ENCODE results near the gene PLCG2.
"Not testable (repeated sequence)": the region's sequence is repeated elsewhere in the genome, so short reads cannot be mapped to it uniquely, and the experiment has no call there.

The PLCG2 gene

GRCh38 chr16:81755915-81756614, 23.0 kb upstream of the PLCG2 start:
- DNase-seq: no peak

DNA sequence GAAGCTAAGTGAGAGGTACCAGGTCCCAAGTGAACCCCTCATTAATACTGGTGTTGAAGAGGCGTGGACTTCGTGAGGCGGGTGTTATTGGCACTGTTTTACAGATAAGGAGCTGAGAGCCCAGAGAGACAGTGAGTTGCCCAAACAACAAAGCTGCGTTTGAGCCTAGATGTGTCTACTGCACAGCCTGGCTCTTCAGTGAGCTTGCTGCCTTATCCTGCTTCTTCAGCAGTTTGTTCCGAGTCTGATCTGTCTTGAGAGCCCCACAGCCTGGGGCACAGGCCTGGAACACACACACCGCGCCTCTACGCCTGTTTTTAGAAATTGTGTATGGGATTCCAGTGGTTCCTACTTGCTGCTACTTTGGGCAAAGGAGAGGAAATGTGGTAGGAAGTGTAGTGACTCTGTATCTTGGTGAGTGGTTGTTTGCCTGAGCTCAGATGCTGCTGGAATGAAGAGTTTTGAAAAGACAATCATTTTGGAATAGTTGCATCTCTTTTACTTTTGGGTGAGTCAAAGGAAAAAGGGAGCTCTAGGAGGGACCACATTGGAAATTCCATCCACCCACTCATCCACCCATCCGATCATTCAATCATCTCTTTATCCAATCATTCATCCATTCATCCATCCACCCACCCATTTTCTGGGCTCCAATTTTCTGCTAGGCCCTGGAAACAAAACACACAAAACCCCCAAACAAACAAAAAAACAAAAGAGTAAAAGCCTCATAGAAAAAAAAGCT, 22.3 kb upstream of the PLCG2 start:
- no peak for DNase-seq

GRCh38 chr16:81758376-81758775, 20.7 kb upstream of the PLCG2 start:
- no peak for DNase-seq

- not testable (repeated sequence) for DNase-seq
These were observed 16.8 kb upstream of the PLCG2 start for GRCh38 chr16:81762322-81762721.

DNA sequence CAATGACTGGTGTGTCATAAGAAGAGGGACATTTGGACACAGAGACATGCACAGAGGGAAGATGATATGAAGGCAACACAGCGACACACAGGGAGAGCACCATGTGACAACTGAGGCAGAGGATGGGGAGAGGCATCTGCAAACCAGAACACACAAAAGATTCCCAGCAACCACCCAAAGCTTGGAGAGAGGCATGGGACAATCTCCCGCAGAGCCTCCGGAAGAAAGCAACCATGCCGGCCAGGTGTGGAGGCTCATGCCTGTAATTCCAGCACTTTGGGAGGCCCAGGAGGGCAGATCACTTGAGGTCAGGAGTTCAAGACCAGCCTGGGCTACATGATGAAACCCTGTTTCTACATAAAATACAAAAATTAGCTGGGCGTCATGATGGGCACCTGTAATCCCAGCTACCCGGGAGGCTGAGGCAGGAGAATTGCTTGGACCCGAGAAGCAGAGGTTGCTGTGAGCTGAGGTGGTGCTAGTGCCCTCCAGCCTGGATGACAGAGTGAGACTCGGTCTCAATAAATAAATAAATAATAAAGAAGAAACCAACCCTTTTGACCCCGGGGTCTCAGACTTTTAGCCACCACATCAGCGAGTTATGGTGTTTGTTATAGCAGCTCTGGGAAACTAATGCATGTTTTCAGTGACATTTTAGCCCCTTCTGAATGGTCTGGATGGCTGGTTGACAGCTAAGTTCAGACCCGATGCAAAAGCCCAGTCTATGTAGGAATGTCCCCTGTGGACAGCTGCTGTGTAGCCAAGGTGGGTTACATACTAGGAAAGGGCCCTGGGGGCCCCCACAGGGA, 13.8 kb upstream of the PLCG2 start:
- no peak for DNase-seq

GRCh38 chr16:81765969-81766368, 13.1 kb upstream of the PLCG2 start:
- DNase-seq: no peak

DNA sequence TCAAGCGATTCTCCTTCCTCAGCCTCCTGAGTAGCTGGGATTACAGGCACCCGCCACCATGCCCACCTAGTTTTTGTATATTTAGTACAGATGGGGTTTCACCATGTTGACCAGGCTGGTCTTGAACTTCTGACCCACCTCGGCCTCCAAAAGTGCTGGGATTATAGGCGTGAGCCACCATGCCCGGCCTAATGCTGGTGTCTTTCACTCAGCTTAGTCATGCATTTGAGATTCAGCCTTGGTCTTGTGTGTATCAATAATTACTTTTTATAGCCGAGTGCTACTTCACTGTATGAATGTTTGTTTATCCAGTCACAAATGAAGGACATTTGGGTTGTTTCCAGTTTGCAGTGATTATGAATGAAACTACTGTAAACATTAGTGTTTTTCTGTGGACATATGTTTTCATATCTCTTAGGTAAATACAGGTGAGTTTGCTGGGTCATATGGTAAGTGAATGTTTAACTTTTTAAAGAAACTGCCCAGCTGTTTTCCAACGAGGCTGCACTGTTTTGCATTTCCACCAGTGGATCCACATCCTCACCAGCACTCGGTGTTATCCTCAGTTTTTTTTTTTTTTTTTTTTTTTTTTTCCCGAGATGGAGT, 11.0 kb upstream of the PLCG2 start:
- no peak for DNase-seq

- DNase-seq: no peak
These were observed 9.1 kb upstream of the PLCG2 start for GRCh38 chr16:81770008-81770407.

DNA sequence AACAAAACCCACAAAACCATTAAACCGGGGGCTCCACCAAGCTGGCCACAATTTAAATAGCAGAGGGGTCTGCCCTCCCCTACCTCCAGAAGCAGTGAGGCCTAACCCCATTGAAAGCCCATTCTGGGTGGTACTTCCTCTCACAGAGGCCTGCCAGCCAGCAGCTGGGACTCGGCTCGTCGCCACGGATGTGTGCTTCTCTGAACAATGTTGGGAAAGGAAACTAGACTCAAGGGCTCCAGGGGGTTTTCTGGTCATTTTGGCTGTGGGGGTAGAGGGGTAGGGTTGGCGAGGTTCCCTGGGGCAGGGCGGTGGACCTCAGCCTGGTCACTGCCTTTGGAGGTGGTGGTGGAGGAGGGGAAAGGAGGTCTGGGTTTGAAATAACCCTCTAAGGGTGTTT, 4.7 kb upstream of the PLCG2 start:
- DNase-seq: no peak

DNA sequence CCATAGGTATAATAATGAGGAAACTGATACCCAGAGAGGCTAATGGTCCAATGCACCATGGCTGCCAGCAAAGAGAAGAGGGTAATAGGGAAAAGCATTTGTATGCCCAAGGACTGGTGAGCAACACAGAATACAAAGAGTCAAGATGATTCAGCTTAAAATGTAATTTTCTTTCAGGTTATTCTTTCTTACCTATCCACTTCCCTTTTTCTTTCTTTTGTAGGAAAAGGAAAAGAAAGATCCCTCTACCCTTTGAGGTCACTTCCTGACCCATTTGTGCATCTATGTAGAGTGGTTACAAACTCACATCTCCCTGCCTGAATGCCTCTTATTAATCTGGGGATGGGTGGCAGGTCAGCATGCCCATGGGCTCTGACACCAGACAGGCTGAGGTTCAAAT, 3.5 kb upstream of the PLCG2 start:
- no peak for DNase-seq

DNA sequence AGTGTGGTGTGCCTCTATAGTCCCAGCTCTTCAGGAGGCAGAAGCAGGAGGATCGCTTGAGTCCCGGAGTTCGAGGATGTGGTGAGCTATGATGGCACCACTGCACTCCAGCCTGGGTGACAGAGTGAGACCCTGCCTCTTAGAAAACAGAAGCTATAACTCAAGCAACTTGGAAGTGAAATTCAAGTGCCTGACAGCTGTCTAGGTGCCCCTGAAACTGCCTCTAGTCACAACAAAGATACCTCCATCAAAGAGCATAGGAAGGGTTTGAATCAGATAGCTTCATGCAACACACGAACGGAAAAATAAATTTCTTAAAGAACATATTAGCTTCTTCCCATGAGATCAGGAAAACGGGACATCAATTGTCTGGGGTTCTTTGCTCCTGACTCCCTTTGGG, 860 bp upstream of the PLCG2 start:
- no peak for DNase-seq

DNA sequence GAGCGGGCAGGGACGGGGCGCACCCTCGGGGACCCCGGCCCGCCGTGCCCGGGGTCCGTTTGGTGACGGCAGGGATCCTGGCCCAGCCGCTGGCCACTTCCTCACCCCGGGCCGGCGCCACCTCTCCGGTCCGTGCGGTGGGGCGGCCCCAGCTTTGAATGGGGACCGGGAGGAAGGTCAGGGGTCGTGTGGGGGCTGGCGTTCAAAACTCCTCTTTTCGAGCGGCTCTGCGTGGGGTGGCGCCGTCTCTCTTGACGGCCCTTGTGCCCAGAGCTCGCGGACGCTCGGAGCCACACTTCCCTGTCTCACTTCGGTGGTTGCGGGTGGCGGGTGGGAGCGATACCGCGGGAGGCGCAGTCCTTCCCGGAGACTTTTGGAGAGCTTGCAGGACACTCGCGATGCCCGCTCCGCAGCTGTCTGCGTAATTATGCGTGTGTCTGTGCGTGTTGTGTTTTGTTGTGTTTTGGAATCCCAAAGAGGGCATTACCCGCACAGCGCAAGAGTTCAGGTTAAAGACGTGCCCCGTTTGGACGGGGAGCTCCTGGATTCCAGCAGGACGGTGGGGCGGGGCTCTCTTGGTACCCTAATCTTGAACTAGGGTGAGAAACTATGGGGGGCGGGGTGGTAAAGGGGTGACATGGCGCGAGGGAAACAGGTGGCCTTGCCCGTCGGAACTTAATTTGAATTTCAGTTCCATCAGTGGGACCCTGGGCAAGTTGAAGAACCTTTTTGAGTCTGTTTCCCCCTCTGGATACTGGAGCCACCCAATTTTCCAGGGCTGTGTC, 637 bp downstream of the PLCG2 start:
- DNase-seq: no peak

DNA sequence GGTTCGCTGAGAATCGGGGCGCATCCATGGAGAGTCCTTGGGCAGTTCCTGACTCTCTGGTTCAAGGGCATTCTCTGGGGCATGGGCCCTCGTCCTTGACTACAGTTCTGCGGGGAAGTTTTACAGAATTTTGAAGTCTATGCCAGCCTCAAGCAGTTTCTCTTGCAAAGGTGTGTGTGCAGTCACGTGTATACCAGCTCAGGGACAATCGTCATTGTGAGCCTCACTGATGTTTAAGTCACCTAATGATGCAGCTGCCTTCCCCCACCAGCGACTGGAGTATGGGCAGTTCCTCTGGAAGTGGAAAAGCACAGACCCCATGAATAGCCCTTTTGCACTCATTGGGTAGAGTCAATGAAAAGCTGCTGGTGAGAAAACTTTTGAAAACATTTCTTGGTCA, 1.3 kb downstream of the PLCG2 start:
- DNase-seq: no peak

GRCh38 chr16:81782236-81782635, 3.1 kb downstream of the PLCG2 start:
- no peak for DNase-seq

DNA sequence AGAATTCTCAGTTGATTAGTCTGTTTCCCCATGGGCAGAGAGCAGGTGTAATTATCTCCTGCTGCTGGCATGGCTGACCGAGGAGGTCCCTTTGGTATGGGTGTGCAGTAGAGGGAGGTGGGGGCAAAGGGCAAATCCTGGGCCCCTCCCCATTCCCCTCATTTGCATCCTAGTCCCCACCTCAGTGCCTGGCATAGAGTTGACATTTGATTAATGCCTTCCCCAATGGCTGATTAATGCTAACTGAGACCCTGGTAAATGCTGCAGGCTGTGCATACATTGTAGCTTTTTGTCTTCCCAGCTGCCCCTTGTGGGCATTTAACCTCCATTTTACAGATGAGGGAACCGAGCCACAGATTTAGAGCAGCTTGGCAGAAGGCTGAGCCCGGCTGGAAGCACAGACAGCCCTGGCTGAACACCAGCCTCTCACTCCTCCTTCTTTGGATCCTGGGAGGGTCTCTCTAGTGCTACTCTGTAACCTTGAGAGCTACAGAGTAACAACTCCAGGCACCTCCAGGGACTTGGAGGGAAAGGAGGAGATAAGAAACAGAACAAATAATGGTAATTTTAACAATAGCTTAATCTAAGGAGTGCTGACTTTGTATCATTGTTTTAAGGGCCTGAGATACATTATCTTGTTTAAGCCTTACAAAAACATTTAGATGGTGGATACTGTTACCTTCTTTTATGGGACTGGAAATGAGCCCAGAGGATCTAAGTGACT, 5.1 kb downstream of the PLCG2 start:
- no peak for DNase-seq

DNA sequence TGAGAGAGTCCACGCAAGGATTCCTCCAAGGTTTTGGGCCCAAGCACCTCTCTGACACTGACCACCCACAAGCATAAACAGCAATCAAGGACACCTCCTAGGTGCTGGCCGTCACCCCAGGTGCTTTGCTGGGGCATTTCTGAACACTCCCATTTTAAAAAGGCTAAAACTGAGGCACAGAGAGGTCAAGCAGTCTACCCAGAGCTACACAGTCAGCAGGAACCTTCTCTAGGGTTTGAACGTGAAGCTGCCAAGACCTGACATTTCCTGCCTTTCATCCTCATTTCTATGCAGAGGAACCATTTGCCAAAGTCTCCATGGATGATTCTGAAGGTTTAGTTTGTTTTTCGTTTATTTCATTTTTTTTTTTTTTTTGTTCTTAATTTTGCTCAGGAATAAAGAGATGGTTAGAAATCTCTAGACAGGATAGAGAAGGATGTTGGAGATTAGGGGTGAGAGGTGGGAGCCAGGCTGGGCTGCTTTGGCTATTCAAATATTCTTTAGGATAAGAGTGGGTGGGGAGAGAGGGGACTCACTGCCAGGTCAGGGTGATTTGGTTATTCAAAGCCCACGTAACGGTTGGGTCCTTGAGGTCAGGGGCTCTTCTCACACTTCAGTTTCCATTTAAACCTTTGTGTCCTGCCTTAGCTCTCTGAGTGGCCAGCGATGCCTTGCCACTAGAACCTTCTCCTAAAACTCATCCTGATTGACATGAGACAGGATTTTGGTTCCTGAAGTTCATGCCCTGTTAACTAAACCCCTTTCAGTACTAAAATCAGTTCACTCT, 6.2 kb downstream of the PLCG2 start:
- DNase-seq: no peak

DNA sequence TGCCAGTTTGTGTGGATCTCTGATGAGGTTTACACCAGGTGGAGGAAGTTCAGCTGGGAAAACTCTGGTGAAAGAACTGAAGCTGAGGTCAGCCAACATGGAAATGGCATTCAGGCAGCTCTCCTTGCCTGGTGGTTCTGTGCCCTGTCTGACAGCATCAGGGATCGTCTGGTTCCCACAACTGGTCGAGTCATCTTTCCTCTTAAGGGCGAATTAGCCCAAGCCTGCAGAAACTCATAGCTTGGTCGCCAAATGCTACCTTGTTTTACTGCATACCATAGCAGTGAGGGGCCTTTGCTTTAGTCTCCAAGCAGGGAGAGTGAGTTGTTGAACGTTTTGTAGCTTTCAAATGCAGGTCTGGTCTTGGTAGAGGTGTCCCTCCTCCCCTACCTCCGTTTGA, 7.2 kb downstream of the PLCG2 start:
- no peak for DNase-seq

GRCh38 chr16:81786868-81787267, 7.8 kb downstream of the PLCG2 start:
- DNase-seq: no peak

DNA sequence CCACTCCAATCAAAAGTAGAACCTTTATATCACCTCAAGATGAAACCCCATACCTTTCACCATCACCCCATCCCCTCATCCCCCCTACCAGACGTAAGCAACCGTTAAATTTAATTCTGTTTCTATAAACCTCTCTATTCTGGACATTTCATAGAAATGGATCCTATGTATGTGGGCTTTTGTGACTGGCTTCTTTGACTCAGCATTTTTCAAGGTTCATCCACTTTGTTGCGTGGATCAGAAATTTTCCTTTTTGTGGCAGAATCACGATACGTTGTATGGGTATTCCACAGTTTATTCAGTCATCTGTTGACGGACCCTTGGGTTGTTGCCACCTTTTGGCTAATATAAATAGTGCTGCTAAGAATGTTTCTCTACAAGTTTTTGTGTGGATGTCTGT, 8.6 kb downstream of the PLCG2 start:
- DNase-seq: no peak

GRCh38 chr16:81790277-81790676, 11.2 kb downstream of the PLCG2 start:
- no peak for DNase-seq

- no peak for DNase-seq
These were observed 11.8 kb downstream of the PLCG2 start for GRCh38 chr16:81790830-81791435.
